ENCODE data around the gene NYAP2.

Gene NYAP2

DNA sequence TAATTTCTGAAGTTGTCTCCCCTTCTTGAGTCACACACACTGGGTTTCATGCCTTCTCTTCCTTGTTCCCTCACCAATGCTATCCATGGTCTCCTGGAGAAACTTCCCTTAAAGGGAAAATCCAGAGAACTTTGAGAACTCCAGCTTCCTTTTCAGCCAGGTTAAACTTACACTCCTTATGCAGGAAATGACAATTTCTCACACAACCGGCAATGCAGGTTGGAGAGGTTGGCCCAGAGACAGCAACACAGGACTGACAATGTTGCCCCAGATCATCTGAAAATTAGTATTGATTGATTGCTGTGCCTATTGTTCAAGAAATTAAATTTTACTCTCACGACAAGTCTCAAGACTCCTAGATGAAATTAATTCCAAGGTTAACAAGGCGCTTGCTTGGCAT is 292.2 kb downstream of the NYAP2 start:
- H3K4me3 ChIP-seq (ENCODE audit: low read length) = no peak overlapping the region
- 0 out of 2 replicates have a peak, but pooled peaks cover 3% of the 10 kb centered on the region for H3K4me1 ChIP-seq (ENCODE audit: insufficient read depth, low read length)
- no peak overlapping the region for H3K9ac ChIP-seq (ENCODE audit: low read depth, low read length)
- no peaks in the 10 kb centered on the region for H3K9me3 ChIP-seq (ENCODE audit: insufficient read depth, low read depth, low read length)
- no peaks in the 10 kb centered on the region for H3K27me3 ChIP-seq (ENCODE audit: insufficient read depth, low read length)
- H3K36me3 ChIP-seq (ENCODE audit: insufficient read depth, low read depth, low read length) = no peaks in the 10 kb centered on the region
- H3K27ac ChIP-seq (ENCODE audit: low read length) = no peak overlapping the region

DNA sequence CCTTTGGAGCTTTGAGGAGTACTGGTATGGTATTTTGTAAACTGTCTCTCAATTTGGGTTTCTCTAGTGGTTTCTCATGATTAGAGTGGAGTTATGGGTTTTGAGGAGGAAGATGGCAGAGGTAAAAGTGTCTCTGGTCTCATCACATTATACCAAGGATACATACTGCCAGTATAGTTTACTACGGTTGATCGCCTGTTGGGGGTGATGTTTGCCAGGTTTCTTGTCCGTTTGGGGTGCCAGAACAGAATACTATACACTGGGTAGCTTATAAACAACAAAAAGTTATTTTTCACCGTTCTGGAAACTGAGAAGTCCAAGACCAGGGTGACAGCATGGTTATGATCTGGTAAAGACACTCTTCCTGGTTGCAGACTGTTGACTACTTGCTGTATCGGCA is 293.7 kb downstream of the NYAP2 start:
- H3K4me1 ChIP-seq (ENCODE audit: insufficient read depth, low read length) = no peaks in the 10 kb centered on the region
- H3K9me3 ChIP-seq (ENCODE audit: insufficient read depth, low read depth, low read length) = no peaks in the 10 kb centered on the region
- H3K4me3 ChIP-seq (ENCODE audit: low read length) = no peak overlapping the region
- H3K27ac ChIP-seq (ENCODE audit: low read length) = no peak overlapping the region
- no peaks in the 10 kb centered on the region for H3K36me3 ChIP-seq (ENCODE audit: insufficient read depth, low read depth, low read length)
- no peak overlapping the region for H3K9ac ChIP-seq (ENCODE audit: low read depth, low read length)
- H3K27me3 ChIP-seq (ENCODE audit: insufficient read depth, low read length) = no peaks in the 10 kb centered on the region

DNA sequence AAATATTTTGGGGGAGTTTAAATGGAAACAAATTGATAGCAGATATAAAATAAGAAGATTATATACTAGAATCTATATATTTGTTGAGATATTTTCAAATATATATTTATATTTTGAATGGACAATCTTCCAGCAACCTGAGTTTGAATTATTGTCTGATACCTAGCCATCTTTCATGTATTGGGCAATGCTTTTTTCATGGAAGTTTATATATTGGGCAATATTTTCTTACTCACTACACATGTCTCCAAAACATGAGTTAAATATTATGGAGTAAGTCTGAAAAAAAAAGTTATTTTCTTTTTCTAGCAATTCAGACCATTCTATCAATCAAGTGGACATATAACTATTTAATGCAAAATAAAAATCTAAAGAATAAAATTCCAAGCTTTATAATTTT is 295.2 kb downstream of the NYAP2 start:
- Histone ChIP-seq H3K27ac (ENCODE audit: low read length) (no peak overlapping the region), H3K4me1 (ENCODE audit: insufficient read depth, low read length) (no peaks in the 10 kb centered on the region), H3K4me3 (ENCODE audit: low read length) (no peak overlapping the region), H3K9me3 (ENCODE audit: insufficient read depth, low read depth, low read length) (no peaks in the 10 kb centered on the region), H3K36me3 (ENCODE audit: insufficient read depth, low read depth, low read length) (no peaks in the 10 kb centered on the region), H3K27me3 (ENCODE audit: insufficient read depth, low read length) (no peaks in the 10 kb centered on the region), H3K9ac (ENCODE audit: low read depth, low read length) (no peak overlapping the region)

DNA sequence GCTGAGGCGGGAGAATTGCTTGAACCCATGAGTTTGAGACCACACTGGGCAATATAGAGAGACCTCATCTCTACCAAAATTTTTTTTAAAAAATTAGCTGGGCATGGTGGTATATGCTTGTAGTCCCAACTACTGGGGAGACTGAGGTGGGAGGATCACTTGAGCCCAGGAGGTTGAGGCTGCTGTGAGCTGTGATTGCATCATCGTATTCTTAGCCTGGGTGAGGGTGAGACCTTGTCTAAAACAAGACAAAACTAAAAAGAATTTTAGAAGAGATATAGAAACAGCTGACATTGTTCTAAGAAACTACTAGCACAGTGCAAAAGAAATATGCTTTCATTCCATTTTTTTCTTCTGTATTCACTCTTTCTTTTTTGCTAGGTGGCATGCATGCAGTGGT is 298.4 kb downstream of the NYAP2 start:
- Histone ChIP-seq H3K4me3 (ENCODE audit: low read length) (no peak overlapping the region), H3K4me1 (ENCODE audit: insufficient read depth, low read length) (no peaks in the 10 kb centered on the region), H3K27ac (ENCODE audit: low read length) (no peak overlapping the region), H3K9ac (ENCODE audit: low read depth, low read length) (no peak overlapping the region), H3K9me3 (ENCODE audit: insufficient read depth, low read depth, low read length) (no peaks in the 10 kb centered on the region), H3K27me3 (ENCODE audit: insufficient read depth, low read length) (no peaks in the 10 kb centered on the region), H3K36me3 (ENCODE audit: insufficient read depth, low read depth, low read length) (no peaks in the 10 kb centered on the region)
